Upper lobe of left lung (tissue), 6 donors: ENCODE data around the gene MED31. TPM values are rescaled to one million over a fixed set of nuclear protein-coding genes. Genes with fewer than 3 reads are reported as not detected.
A peak's percentile ranks its signal among the peaks of the same experiment; 100 is the strongest.

Experiments
- ATAC-seq, 2 donors: fragments of 200-7000 bp; cut with Tn5 transposase; one replicate each; pipeline ENCODE4 v1.9.1; 2022; ENCODE audit warnings: mild to moderate bottlenecking in 2 of 2, moderate library complexity in 2 of 2; ENCODE audit not compliant: low FRiP score in 2 of 2
- DNase-seq, 2 donors: peaks; one replicate each; pipeline ENCODE4 v3.0.0-alpha.2; 2019 to 2020
- H3K27ac ChIP-seq, 4 donors: fragments of 200-600 bp; sonication (generic); one replicate each; pipeline ENCODE4 v1.5.1; 2016 to 2019
- H3K27me3 ChIP-seq, 4 donors: fragments of 200-600 bp; sonication (generic); one replicate each; pipeline ENCODE4 v1.5.1; 2017 to 2019
- H3K36me3 ChIP-seq, 4 donors: fragments of 200-600 bp; sonication (generic); one replicate each; pipeline ENCODE4 v1.5.1; 2016 to 2019
- H3K4me1 ChIP-seq, 4 donors: fragments of 200-600 bp; sonication (generic); one replicate each; pipeline ENCODE4 v1.5.1; 2018 to 2019
- H3K4me3 ChIP-seq, 4 donors: fragments of 200-600 bp; sonication (generic); one replicate each; pipeline ENCODE4 v1.5.1; 2017 to 2019; ENCODE audit warnings: mild to moderate bottlenecking in 2 of 4, moderate library complexity in 1 of 4
- H3K9me3 ChIP-seq, 4 donors: fragments of 200-600 bp; sonication (generic); one replicate each; pipeline ENCODE4 v1.5.1; 2018 to 2019
- EP300 ChIP-seq, 4 donors: sonication (generic); formaldehyde crosslinking; IDR thresholded peaks; one replicate each; pipeline ENCODE4 v1.5.1; 2017; ENCODE audit warnings: antibody characterized with exemption in 4 of 4, control low read depth in 2 of 4
- POLR2A ChIP-seq, 4 donors: fragments of 450-650 bp; IDR thresholded peaks; one replicate each; pipeline ENCODE4 v1.5.1; 2016 to 2017; ENCODE audit warnings: antibody characterized with exemption in 4 of 4, mild to moderate bottlenecking in 2 of 4
- POLR2AphosphoS5 ChIP-seq, 2 donors: sonication (generic); formaldehyde crosslinking; IDR thresholded peaks; one replicate each; pipeline ENCODE4 v1.5.1; 2017; ENCODE audit warnings: antibody characterized with exemption in 2 of 2
- WGBS, 2 donors: methylation state at CpG; one replicate each; pipeline ENCODE4 v1.1.5; 2017 to 2018; 5-methylcytosine and 5-hydroxymethylcytosine counted together
- total RNA-seq, 6 donors: library from RNA; depleted of rRNA in 4 of 6; stranded (reverse); fragments of >200 nt in 4 of 6; gene quantifications; one replicate each; pipeline versions ENCODE4 v1.1.0 to v1.2.1, GENCODE V29; 2016 to 2021
- TF ChIP-seq, protein P1 (sequence below), 6 experiments: fragments of 450-650 bp in 4 of 6; fragments of 200-600 bp in 2 of 6; sonication (generic) in 2 of 6; IDR thresholded peaks; one replicate each; pipeline ENCODE4 v1.5.1; 2016 to 2019; ENCODE audit warnings: antibody characterized with exemption in 6 of 6
- donor health status: DM: no; HTN: no; CAD: no; lungs with moderate emphysema.
- donor health status: DM: no; HTN: yes; CAD: no; lungs with severe emphysema.

The MED31 gene
- total RNA-seq, 6 donors from 2014 or later: 1.8 to 22.9 (median 13.2) TPM

DNA sequence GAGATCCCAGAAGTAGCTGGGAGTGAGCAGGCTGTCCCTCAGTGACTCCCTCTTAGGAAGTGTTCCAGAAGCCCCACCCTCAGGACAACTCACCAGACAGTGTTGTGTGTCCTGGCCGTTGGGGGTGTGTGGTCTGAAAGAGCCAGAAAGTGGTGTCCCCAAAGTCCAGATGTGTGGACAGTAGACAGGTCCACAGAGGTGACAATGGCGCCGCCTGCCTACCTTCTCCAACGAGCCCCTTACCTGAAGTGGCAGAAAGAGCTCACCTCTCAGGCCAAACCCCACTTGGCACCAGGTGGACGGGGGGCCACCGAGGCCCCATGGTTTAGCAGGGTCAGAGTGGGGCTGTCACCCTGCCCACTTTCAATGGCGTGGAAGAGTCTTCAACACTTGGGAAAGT, 20.0 kb upstream of the MED31 start:
- WGBS, 2 donors: 86 to 88% methylated on average over 6 to 7 of the region's 7 CpGs
- no peaks in the 10 kb centered on the region for H3K27me3 ChIP-seq
- DNase-seq (no peak), ATAC-seq (no peak)
- H3K9me3 ChIP-seq: no peaks in the 10 kb centered on the region
- H3K4me1 ChIP-seq: no peaks in the 10 kb centered on the region
- no peaks in the 10 kb centered on the region for H3K36me3 ChIP-seq
- no peak overlapping the region for H3K4me3 ChIP-seq
- H3K27ac ChIP-seq: no peak overlapping the region
- TF ChIP-seq EP300 (IDR thresholded peaks at IDR 0.05) (no peak), POLR2A (IDR thresholded peaks at IDR 0.05) (no peak)

DNA sequence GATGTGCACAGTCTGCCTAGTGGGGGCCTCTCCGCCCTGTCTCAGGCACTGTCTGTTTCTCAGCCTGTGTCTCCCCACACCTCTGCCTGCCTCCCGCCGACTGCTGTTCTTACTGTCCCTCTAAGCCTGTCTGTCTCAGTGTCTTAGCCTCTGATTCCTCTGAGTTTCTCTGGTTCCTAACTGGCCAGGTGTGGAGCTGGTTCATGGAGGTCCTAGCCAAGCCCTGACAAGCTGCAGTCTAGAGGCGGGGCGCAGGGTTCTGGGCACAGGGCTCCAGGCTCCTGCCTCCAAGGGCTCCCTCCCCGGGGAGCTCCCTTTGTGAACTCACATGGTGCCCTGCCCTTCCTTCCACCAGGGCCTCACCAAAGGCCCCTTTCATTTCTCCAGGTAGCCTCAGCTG, 19.6 kb upstream of the MED31 start:
- no peaks in the 10 kb centered on the region for H3K9me3 ChIP-seq
- ATAC-seq (no peak), DNase-seq (peak in 1 of 2 donors; percentile 35)
- no peak overlapping the region for H3K4me3 ChIP-seq
- H3K27me3 ChIP-seq: no peaks in the 10 kb centered on the region
- TF ChIP-seq POLR2AphosphoS5 (IDR thresholded peaks at IDR 0.05) (no peak), POLR2A (IDR thresholded peaks at IDR 0.05) (no peak), EP300 (IDR thresholded peaks at IDR 0.05) (no peak)
- TF ChIP-seq, protein P1, sequence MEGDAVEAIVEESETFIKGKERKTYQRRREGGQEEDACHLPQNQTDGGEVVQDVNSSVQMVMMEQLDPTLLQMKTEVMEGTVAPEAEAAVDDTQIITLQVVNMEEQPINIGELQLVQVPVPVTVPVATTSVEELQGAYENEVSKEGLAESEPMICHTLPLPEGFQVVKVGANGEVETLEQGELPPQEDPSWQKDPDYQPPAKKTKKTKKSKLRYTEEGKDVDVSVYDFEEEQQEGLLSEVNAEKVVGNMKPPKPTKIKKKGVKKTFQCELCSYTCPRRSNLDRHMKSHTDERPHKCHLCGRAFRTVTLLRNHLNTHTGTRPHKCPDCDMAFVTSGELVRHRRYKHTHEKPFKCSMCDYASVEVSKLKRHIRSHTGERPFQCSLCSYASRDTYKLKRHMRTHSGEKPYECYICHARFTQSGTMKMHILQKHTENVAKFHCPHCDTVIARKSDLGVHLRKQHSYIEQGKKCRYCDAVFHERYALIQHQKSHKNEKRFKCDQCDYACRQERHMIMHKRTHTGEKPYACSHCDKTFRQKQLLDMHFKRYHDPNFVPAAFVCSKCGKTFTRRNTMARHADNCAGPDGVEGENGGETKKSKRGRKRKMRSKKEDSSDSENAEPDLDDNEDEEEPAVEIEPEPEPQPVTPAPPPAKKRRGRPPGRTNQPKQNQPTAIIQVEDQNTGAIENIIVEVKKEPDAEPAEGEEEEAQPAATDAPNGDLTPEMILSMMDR (IDR thresholded peaks at IDR 0.05): no peak
- no peaks in the 10 kb centered on the region for H3K4me1 ChIP-seq
- H3K27ac ChIP-seq: no peak overlapping the region
- H3K36me3 ChIP-seq: no peaks in the 10 kb centered on the region
- WGBS, 2 donors: 83 to 92% methylated on average over 6 of the region's 6 CpGs

DNA sequence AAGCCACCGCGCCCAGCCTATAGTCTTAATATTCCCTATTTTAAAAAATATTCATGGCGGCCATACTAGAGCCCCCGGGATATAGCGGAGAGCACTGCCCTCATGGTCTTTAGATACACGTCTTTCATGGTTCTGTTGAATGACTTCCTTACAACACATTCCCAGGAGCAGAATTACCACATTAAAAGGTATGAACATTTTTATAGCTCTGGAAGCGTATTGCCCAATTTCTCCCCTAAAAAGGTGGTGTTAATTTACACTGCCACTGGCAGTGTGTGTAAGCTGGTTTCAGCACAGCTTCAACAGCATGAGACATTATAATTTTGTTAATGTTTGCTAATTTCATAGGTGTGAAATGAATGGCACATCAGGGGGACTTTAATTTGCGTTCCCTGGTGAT, 19.2 kb upstream of the MED31 start:
- DNase-seq (no peak), ATAC-seq (no peak)
- 91 to 96% methylated on average over 8 of the region's 8 CpGs for WGBS, 2 donors
- Histone ChIP-seq H3K27ac (no peak overlapping the region), H3K27me3 (no peaks in the 10 kb centered on the region), H3K36me3 (no peaks in the 10 kb centered on the region), H3K9me3 (no peaks in the 10 kb centered on the region), H3K4me1 (no peaks in the 10 kb centered on the region), H3K4me3 (no peak overlapping the region)
- TF ChIP-seq EP300 (IDR thresholded peaks at IDR 0.05) (no peak), POLR2AphosphoS5 (IDR thresholded peaks at IDR 0.05) (no peak)
- TF ChIP-seq, protein P1 (IDR thresholded peaks at IDR 0.05): no peak

DNA sequence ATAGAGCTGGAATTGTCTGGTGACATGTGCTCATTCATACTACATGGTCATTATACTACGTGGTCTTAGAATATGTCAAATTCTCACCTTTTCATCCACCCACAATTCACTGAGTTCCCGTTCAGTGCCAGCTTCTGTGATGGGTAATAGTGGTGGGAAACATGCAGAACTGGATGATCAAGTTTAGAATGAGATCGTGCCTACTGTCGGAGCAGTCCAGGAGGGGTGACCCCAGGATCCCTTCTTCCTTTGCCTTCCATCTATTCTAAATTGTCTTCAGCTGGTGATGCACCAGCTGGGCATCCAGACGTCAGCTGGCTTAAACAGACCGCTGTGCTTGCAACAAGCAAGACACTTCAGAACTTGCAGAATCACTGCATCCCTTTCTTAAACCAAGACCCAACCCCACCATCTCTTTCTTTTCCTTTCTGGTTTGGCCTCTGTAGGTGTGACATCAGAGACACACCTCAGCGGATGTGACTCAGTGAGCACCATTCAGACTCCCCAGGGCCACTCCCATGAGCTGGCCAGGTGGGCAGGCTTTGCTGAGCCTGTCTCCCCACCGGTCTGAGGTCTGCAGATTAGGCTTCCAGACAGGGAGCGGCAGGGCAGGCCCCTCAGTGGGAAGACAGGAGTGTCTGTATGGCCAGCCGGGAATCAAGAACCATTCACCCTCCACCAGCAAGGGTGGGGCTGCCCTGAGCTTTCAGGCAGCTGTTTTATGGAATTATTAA, 18.2 kb upstream of the MED31 start:
- Histone ChIP-seq H3K4me1 (no peaks in the 10 kb centered on the region), H3K27ac (no peak overlapping the region), H3K27me3 (no peaks in the 10 kb centered on the region), H3K36me3 (no peaks in the 10 kb centered on the region), H3K9me3 (no peaks in the 10 kb centered on the region), H3K4me3 (no peak overlapping the region)
- TF ChIP-seq EP300 (IDR thresholded peaks at IDR 0.05) (no peak), POLR2AphosphoS5 (IDR thresholded peaks at IDR 0.05) (no peak), POLR2A (IDR thresholded peaks at IDR 0.05) (no peak)
- TF ChIP-seq, protein P1 (IDR thresholded peaks at IDR 0.05): no peak
- no peak for ATAC-seq
- no peak for DNase-seq
- 79 to 80% methylated on average over 9 to 10 of the region's 10 CpGs for WGBS, 2 donors

- Histone ChIP-seq H3K27ac (no peak overlapping the region), H3K9me3 (no peaks in the 10 kb centered on the region), H3K4me1 (no peaks in the 10 kb centered on the region), H3K4me3 (no peak overlapping the region), H3K36me3 (no peaks in the 10 kb centered on the region), H3K27me3 (no peaks in the 10 kb centered on the region)
- TF ChIP-seq EP300 (IDR thresholded peaks at IDR 0.05): no peak
- WGBS, 2 donors: 74 to 79% methylated on average over 14 of the region's 14 CpGs
- no peak for DNase-seq
- no peak for ATAC-seq
Observed at GRCh38 chr17:6668727-6669425, 17.5 kb upstream of the MED31 start.
